ENCODE measurements around the gene C17orf75. TPM values are rescaled to one million over a fixed set of nuclear protein-coding genes. Genes with fewer than 3 reads are reported as not detected.
A peak's percentile ranks its signal among the peaks of the same experiment; 100 is the strongest.
"Not testable (repeated sequence)": the region's sequence is repeated elsewhere in the genome, so short reads cannot be mapped to it uniquely, and the experiment has no call there.

The C17orf75 gene
- total RNA-seq, 1 experiment from 2014 or later: 22.5 TPM

DNA sequence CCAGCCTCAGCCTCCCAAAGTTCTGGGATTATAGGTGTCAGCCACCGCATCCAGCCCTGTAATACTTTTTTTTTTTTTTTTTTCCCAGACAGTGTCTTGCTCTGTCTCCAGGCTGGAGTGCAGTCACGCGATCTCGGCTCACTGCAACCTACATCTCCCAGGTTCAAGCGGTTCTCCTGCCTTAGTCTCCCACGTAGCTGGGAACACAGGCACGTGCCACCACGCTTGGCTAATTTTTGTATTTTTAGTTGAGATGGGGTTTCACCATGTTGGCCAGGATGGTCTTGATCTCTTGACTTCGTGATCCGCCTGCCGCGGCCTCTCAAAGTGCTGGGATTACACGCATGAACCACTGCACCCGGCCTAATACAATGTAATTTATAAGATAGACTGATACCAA, 46.2 kb upstream of the C17orf75 start:
- CTCF ChIA-PET; RAD21 ChIA-PET (ENCODE audit: low non-redundant PET in 1 of 2, low total read pairs in 2 of 2, uncharacterized antibody in 2 of 2, unreplicated experiment in 2 of 2); intact Hi-C loops (cut with micrococcal nuclease); H4K20me1 ChIP-seq (ENCODE audit: insufficient read depth); H3K4me3 ChIP-seq (replicated peaks in 1 of 2; ENCODE audit: low read depth in 1 of 2, low read length in 2 of 2); H2AFZ ChIP-seq (ENCODE audit: low read depth, low read length, poor library complexity, severe bottlenecking); DNase-seq (ENCODE audit: low read depth, low spot score); POLR2A ChIA-PET; H3K36me3 ChIP-seq (ENCODE audit: control insufficient read depth in 1 of 2, insufficient read depth in 2 of 2, low read length in 2 of 2); H3K27me3 ChIP-seq (ENCODE audit: insufficient read depth, low read length); H3K9me3 ChIP-seq (ENCODE audit: control insufficient read depth in 1 of 2, insufficient read depth in 1 of 2, low read depth in 1 of 2, low read length in 2 of 2); H3K4me2 ChIP-seq (ENCODE audit: low read length); H3K9ac ChIP-seq (ENCODE audit: low read length); ATAC-seq; H3K9me2 ChIP-seq (ENCODE audit: insufficient read depth); H3K79me2 ChIP-seq (ENCODE audit: insufficient read depth, low read length); BruUV-seq (replicated peaks); H3K27ac ChIP-seq (ENCODE audit: low read depth, low read length); H3K4me1 ChIP-seq (ENCODE audit: control insufficient read depth in 1 of 2, insufficient read depth in 2 of 2, low read length in 2 of 2): not testable (repeated sequence)
- TF ChIP-seq POLR2AphosphoS5 (IDR thresholded peaks at IDR 0.05; ENCODE audit: low read depth, low read length): 0 out of 2 replicates have a peak, but pooled peaks have one; percentile 0

GRCh38 chr17:32386844-32387243, 44.9 kb upstream of the C17orf75 start:
- POLR2A ChIA-PET: no interaction called here
- DNase-seq (ENCODE audit: low read depth, low spot score): no peak
- peaks cover 5% of the 10 kb centered on the region in 2 experiments; a peak in 3 of 4 replicates for H3K36me3 ChIP-seq (ENCODE audit: control insufficient read depth in 1 of 2, insufficient read depth in 2 of 2, low read length in 2 of 2)

More at GRCh38 chr17:32386844-32387243, 44.9 kb upstream of the C17orf75 start:
- Histone ChIP-seq H3K9me2 (ENCODE audit: insufficient read depth) (no peaks in the 10 kb centered on the region), H2AFZ (ENCODE audit: low read depth, low read length, poor library complexity, severe bottlenecking) (no peak overlapping the region), H3K4me3 (replicated peaks in 1 of 2; ENCODE audit: low read depth in 1 of 2, low read length in 2 of 2) (no peak overlapping the region), H3K27ac (ENCODE audit: low read depth, low read length) (no peak overlapping the region), H3K9me3 (ENCODE audit: control insufficient read depth in 1 of 2, insufficient read depth in 1 of 2, low read depth in 1 of 2, low read length in 2 of 2) (no peaks in the 10 kb centered on the region), H3K27me3 (ENCODE audit: insufficient read depth, low read length) (no peaks in the 10 kb centered on the region), H3K79me2 (ENCODE audit: insufficient read depth, low read length) (no peaks in the 10 kb centered on the region), H3K4me2 (ENCODE audit: low read length) (no peak overlapping the region), H4K20me1 (ENCODE audit: insufficient read depth) (no peaks in the 10 kb centered on the region), H3K9ac (ENCODE audit: low read length) (no peak overlapping the region), H3K4me1 (ENCODE audit: control insufficient read depth in 1 of 2, insufficient read depth in 2 of 2, low read length in 2 of 2) (no peaks in the 10 kb centered on the region)
- ChIA-PET CTCF (no interaction called here), RAD21 (ENCODE audit: low non-redundant PET in 1 of 2, low total read pairs in 2 of 2, uncharacterized antibody in 2 of 2, unreplicated experiment in 2 of 2) (no interaction called here)
- TF ChIP-seq JUND (IDR thresholded peaks at IDR 0.05): no peak
- no peak for TF ChIP-seq CTCF (IDR thresholded peaks at IDR 0.05 in 2 of 3, conservative IDR thresholded peaks at IDR 0.05 in 1 of 3; ENCODE audit: borderline replicate concordance in 1 of 3, insufficient read depth in 1 of 3, low read depth in 2 of 3, low read length in 2 of 3)
- no peak for TF ChIP-seq FOSL1 (IDR thresholded peaks at IDR 0.05; ENCODE audit: low read depth)
- TF ChIP-seq RAD21 (IDR thresholded peaks at IDR 0.05; ENCODE audit: low read depth): no peak
- TF ChIP-seq, protein P1, sequence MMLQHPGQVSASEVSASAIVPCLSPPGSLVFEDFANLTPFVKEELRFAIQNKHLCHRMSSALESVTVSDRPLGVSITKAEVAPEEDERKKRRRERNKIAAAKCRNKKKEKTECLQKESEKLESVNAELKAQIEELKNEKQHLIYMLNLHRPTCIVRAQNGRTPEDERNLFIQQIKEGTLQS (IDR thresholded peaks at IDR 0.05): no peak
- TF ChIP-seq ZFX (IDR thresholded peaks at IDR 0.05): no peak
- TF ChIP-seq, protein P2, sequence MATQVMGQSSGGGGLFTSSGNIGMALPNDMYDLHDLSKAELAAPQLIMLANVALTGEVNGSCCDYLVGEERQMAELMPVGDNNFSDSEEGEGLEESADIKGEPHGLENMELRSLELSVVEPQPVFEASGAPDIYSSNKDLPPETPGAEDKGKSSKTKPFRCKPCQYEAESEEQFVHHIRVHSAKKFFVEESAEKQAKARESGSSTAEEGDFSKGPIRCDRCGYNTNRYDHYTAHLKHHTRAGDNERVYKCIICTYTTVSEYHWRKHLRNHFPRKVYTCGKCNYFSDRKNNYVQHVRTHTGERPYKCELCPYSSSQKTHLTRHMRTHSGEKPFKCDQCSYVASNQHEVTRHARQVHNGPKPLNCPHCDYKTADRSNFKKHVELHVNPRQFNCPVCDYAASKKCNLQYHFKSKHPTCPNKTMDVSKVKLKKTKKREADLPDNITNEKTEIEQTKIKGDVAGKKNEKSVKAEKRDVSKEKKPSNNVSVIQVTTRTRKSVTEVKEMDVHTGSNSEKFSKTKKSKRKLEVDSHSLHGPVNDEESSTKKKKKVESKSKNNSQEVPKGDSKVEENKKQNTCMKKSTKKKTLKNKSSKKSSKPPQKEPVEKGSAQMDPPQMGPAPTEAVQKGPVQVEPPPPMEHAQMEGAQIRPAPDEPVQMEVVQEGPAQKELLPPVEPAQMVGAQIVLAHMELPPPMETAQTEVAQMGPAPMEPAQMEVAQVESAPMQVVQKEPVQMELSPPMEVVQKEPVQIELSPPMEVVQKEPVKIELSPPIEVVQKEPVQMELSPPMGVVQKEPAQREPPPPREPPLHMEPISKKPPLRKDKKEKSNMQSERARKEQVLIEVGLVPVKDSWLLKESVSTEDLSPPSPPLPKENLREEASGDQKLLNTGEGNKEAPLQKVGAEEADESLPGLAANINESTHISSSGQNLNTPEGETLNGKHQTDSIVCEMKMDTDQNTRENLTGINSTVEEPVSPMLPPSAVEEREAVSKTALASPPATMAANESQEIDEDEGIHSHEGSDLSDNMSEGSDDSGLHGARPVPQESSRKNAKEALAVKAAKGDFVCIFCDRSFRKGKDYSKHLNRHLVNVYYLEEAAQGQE (IDR thresholded peaks at IDR 0.05; ENCODE audit: low read depth): no peak
- TF ChIP-seq TCF7L2 (IDR thresholded peaks at IDR 0.05; ENCODE audit: borderline replicate concordance, extremely low read depth, insufficient read depth, insufficient read length): no peak
- no peak for TF ChIP-seq SIN3A (IDR thresholded peaks at IDR 0.05; ENCODE audit: low read depth)
- no peak; the same call in 1 of the 2 replicates for TF ChIP-seq POLR2AphosphoS5 (IDR thresholded peaks at IDR 0.05; ENCODE audit: low read depth, low read length)
- BruUV-seq (replicated peaks): no TSS peak
- no peak for ATAC-seq
- intact Hi-C loops (cut with micrococcal nuclease): no loop called here

Measured in HCT116 (cell line).